ENCODE measurements around the gene CSRP1.
A peak's percentile ranks its signal among the peaks of the same experiment; 100 is the strongest.
"Not testable (repeated sequence)": the region's sequence is repeated elsewhere in the genome, so short reads cannot be mapped to it uniquely, and the experiment has no call there.

The CSRP1 gene

DNA sequence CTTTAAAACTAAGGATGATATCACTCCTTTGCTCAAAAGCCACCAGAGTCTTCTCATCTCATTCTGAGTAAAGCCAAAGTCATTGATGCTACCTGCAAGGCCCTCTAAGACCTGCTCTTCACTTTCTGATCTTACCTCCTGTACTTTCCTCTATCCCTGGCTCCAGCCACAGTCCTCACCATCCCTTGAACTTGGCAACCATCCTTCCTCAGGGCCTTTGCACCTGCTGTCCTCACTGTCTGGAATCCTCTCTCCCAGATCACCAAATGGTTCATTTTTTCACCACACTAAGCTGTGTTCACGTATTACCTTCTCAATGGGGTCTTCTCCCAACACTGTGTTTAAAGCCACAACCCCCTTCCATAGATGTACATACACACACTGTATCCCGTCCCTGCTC, 33.6 kb downstream of the CSRP1 start:
- DNase-seq: no peak

DNA sequence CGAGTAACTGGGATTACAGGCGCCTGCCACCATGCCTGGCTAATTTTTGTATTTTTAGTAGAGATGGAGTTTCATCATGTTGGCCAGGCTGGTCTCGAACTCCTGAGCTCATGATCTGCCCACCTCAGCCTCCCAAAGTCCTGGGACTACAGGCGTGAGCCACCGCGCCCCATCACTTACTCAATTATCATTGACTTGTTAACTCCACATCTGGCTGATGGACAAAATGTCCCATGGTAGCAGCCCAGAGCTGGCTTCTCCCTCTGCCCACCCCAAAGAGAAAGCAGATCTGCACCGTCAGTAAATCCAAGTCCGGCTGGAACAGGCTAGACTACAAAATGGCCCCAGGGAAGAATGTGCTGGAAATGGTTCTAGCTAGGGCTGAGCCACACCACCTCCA, 34.6 kb downstream of the CSRP1 start:
- not testable (repeated sequence) for DNase-seq

DNA sequence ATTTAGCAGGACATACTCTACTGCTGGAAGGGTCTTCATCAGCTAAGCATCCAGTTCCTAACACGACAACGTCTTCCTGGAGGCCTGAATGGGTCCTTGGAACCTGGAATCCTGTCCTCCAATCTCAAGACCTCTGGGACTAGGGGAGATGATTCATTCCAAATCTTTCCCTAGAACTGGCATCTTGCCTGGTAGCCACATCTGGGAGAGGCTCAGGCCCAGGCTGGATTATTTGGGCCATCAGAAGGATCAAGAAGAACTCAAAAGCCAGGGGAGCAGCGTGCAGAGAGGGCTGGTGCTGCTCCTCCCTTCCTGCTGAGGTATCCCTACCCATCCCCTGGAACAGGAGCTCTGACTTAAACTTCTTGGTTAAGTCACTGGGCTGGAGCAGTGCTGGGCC, 35.2 kb downstream of the CSRP1 start:
- no peak for DNase-seq

DNA sequence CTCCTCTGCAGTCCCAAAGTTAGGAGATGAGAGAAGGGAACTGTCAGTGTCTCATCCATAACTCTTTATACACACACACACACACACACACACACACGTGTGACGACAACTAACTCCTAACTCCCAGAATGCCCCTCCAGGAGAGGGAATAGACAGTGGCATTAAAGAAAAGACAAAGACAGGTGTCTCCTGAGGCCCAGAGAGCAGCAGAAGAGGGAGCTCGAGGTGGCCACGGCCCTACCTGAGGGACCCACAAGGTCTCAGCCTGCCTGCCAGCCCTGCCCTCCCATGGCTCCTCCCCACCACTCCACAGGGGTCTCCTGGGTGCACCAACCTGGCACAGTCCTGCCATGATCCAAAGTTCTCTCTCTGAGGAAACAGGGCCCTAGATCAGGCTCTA, 36.3 kb downstream of the CSRP1 start:
- no peak for DNase-seq

DNA sequence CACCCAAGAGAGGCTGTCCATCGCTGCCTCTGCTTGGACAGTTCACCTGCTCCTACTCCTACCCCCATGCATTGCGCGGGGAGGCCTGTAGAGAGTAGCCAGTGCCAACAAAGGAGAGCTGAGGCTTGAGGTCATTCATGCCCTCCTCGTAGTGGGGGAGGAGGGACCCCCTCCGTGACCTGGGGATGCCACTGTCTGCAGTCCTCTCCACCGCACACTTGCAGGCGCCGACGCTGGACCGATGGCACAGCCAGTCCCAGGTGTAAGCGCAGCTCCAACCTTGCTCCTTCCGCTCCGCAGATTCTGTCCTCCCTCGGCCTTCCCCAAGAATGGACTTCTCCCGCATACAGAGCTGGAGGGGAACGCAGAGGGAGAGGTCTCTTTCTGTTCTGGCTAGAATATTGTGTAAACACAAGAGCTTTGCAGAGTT, 37.3 kb downstream of the CSRP1 start:
- DNase-seq: no peak

DNA sequence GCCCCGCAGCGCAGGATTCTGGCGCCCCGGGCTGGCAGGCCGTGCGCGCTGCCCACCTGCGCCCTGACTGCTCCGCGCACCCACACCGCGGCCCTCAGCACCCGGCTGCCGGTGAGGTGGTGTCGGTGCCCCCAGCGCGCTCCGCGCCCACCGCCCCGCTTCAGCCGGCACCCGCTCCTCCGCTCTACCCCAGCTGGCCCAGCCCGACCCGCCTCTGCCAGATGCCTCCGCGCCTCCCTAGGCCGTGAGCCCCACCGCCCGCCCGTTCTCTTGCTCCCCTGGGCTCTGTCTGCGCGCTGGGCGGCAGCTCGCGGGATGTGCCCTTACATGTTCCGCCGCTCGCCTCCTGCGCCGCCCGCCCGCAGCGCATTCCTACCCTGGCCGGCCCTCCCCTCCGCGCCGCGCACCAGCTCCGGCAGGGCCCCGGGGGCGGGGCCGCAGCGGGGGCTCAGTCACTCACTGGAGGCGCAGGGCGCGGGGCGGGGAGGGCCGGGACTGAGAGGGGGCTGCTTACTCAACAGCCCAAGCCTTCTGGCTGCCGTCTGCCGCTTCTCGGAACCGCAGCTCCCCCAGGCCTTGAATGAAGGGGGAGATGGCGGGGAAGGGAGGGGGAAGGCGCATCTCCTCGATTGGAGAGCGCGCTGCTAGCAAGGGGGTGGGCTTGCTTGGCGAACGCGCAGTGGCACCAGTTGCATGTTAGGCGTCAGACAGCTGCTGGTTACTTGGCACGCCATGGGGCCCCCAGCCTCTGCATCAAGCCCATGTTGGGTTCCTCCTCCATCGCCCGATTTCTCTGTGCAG, 37.9 kb downstream of the CSRP1 start, which contains the start of gene PHLDA3:
Gene PHLDA3 (minus strand): TSS at position 345 of the 801 bp plus-strand sequence. CDS start 402 bp downstream, outside the sequence.
- peak; percentile 52 for DNase-seq

DNA sequence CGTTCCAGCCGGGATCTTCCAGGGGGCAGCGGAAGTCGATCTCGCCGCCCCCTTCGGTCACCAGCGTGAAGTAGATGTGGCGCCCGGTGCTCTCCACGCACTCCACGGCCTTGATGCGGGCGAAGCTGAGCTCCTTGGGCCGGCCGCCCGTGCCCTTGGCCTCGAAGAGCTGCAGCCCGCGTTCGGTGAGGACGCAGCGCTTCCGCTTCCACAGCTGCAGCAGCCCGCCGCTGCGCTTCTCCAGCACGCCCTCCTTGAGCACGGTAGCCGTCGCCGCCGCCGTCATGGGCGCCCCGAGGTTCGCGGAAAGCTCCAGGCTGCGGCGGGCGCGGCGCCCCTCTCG, 38.5 kb downstream of the CSRP1 start:
- no peak for DNase-seq

DNA sequence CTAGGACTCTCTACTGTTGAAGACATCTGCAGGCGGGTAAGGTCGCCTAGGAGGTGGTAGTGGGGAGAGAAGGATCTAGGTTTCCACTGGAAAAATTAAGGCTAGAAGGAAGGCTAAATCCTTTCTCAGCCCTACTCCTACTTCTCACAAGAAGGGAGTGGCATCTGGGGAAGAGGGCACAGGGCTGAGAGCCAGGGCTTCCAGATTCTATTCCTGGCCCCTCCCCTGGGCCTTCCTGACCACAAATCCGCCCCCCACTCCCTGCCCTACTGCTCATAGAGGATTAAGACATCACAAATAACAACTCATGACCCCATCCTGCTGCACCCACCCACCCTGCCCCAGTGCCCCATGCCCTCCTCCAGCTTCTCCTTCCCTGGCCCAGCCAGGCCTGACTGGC, 40.4 kb downstream of the CSRP1 start:
- no peak for DNase-seq

DNA sequence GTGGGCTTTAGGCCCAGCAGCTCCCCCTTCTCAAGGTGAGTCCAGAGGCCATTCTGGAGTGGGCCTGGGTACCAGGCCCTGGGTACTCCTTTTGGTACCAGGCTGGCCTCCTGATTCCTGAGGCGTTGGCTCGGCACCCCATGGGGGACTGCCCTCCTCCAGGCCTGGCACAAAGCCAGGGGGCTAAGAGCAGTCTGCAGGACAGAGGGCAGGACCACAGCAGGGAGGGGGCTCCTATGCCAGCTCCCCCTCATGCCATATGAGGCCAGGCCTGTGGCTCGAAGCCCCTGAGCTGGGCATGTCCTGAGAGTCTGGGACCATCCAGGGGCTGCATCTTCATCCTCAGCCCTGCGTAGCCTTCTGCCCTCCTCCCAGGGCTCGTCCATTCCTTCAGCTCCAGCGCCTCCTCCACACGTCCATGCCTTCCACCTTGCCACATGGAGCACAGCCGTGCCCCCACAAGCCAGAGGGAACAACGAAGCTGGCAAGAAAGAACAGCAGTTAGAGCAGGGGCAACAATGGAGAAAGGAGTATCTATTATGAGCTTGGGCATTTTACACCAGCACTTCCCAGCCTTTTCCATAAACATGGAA, 41.1 kb downstream of the CSRP1 start:
- DNase-seq: no peak

DNA sequence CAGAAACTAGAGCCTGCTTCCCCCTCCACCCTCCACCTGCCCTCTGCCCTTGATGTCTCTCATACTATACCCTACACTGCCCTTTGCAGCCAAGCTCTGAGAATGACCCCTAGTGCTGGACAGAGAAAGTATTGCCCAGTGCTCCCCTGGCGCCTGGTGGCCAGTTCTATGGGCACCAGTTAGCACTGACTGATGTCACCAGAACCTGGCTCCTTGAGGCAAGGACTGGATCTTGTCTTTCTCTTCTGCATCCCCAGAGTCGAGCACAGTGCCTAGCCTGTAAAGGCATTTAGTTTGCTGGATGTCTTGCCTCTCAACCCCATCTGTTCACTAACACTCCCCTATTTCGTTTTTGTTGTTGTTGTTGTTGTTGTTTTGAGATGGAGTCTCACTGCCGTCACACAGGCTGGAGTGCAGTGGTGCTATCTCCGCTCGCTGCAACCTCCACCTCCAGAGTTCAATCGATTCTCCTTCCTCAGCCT, 43.8 kb downstream of the CSRP1 start:
- no peak for DNase-seq

DNA sequence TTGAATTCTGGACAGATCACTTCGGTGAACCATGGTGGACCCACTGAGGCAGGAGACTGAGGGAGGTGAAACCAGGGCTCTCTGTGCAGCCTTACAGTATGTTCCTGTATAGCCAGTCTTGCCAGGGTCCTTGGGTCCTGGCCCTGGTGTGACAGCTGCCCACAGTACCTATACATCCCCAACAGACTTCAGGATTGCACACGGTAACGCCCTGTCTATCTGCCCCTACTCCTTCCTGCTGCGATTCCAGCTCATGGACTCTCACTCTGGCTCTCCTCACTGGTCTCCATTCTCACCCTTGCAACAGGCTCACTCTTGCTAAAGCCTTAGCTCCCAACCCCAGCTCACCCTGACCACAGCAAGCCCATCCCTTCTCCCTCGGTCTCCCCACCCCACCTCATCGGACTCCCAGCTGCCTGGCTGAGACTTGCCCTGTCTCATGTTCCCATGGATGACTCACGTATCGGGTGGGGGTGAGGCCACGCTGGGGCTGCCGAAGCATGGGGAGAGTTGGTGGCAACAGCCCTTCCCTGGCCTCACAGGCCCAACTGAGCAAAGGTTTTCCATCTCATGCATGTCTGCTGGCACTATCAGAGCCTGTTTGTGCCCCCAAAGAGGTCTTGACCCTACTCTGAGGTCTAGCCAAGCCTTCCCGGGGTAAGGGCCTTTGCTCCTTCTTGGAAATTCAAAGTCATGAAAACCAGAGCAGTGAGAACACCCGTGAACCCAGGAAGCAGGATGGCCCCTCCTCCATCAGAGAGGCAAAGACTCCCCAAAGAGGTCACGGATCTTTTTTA, 45.1 kb downstream of the CSRP1 start:
- DNase-seq: no peak

DNA sequence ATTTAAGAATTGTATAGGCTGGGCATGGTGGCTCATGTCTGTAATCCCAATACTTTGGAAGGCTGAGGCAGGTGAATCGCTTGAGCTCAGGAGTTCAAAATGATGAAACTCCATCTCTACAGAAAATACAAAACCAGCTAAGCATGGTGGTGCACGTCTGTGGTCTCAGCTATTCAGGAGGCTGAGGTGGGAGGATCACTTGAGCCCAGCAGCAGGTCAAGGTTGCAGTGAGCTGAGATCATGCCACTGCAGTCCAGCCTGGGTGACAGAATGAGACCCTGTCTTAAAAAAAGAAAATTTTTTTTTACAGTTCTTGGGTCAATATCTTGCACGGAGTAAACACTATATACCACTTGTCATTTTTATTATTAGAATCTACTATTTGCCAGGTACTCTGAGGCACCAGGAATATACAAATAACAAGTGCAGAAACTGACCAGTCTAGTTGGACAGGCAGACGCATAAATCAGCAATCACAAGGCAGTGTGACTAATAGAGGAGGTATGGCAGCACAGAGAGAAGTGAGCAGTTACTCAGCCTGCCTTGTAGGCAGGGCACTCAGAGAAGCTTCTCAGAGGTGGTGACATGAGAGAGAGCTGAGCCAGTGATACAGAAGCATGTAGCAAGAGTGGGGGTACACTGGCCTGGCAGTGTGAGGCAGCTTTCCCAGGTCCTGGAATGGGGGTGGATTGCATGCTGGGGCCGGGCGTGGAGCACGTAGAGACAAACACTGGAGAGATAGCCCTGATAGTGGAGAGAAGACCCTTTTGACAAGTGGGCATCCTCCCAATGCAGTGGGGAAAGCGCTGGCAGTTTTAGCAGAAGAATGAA, 45.9 kb downstream of the CSRP1 start:
- DNase-seq: no peak

DNA sequence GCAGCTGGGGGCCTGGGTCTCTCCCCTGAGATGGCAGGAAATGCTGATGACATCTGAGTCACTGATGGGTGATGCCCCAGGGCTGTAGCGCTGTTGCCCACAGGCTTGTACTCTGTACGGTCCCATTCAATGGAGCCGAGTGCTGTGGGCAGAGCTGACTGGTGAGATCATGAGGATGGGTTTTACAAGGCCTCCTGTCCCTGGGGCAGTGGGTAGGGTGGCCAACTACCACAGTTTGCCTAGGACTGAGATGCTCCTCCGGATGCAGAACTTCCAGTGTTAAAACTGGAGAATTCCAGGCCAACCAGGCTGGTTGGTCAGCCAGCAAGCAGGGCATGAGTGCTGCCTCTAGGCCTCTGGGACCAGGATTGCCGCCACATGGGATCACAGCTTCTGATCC, 47.1 kb downstream of the CSRP1 start:
- no peak for DNase-seq

DNA sequence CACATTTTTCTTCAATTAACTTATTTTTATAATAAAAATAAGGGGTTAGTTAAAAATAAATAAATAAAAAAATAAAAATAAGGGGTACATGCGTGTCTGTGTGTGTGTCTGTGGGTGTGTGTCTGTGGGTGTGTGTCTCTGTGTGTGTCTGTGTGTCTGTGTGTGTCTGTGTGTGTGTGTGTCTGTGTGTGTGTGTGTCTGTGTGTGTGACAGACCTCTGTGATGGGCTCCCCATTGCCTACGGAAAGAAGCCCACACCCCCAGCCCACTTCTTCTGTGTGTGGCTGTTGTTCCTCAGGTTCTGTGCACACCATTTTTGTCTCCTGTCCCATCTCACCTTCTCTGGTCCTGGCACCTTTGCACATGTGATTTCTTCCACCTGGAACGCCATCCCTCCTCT, 47.9 kb downstream of the CSRP1 start:
- DNase-seq: no peak

DNA sequence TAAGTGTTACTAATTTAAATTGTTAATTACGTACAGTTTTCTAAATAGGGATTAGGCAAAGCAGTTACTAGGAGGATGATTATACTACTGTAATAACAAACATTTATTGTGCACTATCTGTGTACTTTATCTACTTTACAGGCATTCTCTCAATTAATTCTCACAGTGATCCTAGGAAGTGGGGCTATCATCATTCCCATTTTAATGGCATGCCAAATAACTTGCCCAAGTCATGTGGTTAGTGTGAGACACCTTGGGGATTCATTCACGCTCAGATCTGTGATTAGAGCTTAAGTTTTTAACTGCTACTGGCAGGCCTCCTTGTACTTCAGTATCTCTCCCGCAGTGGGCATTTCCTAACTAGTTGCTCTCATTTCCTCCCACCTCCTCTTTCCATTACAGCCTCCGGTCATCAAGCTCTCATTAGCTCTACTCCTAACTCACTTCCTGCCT, 49.4 kb downstream of the CSRP1 start:
- DNase-seq: no peak

DNA sequence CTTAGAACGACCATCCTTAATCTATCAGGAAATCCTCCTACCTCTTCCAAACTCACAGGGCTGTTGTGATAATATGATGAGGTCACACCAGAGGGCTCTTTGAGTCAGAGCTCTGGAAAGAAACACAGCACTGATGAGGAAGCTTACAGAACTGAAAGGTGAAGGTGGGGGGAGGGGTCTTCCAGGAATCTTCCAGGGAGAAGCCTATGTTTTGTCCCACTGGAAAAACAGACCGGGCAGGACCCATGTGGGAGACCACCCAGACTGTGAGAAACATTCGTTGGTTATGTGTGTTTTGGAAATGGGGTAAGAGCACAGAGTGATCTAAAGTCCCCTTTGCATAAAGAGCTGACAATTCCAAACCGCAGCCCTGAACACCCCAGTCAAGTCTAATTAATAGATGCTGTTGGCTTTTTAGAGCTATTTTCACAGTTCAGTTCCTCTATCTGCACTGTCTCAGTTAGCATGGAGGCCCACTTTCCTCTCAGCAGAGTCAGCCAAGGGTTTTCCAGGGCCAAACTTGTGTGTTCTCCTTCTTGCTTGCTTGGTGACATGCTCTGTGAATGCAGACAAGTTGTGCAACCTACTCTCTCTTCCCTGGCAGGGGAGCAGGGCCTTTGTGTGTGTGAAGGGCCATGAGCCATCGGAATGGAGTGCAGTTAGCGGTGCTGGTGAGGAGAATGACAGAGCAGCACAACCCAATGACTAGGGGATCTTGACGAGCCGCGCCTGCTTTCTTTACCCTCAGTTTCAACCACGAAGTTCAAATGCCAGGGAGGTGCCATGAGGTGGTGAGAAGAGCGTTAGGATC, 50.2 kb downstream of the CSRP1 start:
- DNase-seq: no peak

DNA sequence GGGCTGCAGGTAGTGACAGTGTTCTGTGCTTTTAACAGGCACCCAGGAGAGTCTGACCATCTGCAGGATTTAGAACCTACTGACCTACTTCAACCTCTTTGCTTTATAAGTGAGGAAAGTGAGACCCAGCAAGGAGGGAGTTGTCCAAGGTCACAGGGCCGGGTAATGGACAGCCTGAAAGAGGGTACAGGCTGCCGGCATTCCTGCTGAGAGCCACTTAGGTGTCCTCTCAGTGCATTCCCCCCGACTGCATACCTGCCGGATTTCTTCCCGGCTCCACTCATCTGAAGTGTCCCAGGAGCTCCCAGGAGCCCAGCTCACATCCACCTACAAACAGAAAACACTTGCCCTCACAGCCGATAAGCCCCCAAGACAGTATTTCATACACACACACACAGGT, 51.8 kb downstream of the CSRP1 start:
- DNase-seq: no peak

DNA sequence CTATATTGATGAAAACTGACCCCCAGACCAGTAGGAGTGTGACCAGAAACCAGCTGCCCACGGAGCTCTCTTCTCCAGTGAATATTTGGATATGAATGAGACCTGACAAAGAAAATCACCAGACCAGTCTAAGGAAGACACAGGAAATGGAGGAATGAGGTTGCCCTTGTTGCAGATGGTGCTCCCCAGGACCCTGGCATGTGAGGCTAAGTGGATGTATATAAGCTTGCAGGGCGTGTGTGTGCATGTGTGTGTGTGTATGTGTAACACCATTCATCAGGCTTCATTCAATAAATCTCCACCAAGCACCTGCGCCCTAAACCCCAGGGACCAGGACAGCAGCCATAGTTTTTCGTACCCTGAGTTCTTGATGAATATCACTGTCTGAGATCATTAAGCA, 52.3 kb downstream of the CSRP1 start:
- no peak for DNase-seq

DNA sequence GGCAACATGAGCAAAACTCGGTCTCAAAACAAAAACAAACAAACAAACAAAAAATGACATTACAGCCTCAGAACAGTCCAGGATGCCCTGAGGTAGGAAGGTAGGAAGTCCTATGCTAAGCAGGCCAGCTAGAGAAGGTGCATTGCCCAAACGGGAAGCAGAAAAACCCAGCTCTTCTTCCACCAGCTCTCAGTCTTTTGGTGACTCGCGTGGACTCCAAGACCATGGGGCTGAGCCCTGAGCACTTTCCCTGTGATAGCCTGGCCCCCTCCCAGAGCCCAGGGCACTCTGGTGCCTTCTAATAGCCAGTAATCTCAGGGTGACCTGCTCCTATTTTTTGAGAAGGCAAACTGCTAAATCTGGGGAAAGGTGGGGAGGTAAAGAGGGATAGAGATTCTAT, 54.1 kb downstream of the CSRP1 start:
- DNase-seq: no peak

DNA sequence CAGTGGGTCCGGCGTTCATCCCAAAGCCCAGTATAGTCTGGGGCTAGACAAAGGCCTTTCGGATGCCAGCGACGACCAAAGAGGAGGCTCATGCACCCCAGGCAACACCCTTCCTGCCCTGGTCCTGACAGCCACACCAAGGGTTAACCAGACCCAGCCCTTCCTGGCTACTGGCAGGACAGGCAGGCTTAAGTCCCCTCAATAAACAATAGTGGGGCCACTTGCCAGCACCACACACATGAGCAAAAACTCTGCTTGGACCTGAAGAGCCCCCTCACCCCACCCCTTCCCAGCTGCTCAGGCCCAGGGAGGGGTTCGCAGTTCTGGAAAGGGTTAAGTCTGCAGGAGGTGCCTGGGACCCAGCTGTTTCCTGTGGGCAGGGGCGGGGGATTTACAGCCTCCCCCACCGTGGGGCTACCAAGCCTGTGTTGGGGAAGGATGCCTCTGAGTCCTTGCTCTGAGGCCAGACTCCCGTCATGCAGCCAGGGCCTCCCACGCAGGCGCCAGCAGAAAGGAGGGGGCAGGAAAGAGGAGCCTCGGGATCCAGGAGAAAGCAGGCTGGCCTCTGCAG, 56.1 kb downstream of the CSRP1 start:
- DNase-seq: no peak

DNA sequence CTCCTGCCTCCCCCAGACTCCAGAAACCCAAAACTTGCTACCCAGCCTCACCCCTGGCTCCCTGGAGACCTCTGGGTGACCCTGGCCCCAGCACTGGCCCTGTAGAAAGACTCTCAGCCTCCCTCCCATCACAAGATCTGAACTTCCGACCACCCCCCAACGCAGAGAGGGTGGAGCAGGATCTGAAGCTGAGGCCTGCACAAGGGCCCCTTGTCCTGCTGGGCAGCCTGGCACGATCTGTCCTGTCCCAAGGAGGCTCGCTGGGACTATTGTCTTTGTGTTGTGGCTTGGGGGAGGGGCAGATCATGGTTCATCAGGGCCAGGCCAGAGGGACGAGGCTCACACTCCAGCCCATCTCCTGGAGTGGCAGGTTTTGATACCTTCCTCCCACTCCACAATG, 57.9 kb downstream of the CSRP1 start:
- no peak for DNase-seq

All from stimulated activated CD8-positive, alpha-beta memory T cell treated with anti-CD3 and anti-CD28 coated beads, Interleukin-4, amount 100 ng/mL, for 48 hours (primary cell).